Measurements from ENCODE around the gene AUH. TPM values are rescaled to one million over a fixed set of nuclear protein-coding genes. Genes with fewer than 3 reads are reported as not detected.

The AUH gene
- total and polyA plus RNA-seq, 9 of the 15 experiments (the other 6 are each of a cell fraction or from before 2014, with no cell fraction given) = 3.4 to 29.0 (median 10.1) TPM

DNA sequence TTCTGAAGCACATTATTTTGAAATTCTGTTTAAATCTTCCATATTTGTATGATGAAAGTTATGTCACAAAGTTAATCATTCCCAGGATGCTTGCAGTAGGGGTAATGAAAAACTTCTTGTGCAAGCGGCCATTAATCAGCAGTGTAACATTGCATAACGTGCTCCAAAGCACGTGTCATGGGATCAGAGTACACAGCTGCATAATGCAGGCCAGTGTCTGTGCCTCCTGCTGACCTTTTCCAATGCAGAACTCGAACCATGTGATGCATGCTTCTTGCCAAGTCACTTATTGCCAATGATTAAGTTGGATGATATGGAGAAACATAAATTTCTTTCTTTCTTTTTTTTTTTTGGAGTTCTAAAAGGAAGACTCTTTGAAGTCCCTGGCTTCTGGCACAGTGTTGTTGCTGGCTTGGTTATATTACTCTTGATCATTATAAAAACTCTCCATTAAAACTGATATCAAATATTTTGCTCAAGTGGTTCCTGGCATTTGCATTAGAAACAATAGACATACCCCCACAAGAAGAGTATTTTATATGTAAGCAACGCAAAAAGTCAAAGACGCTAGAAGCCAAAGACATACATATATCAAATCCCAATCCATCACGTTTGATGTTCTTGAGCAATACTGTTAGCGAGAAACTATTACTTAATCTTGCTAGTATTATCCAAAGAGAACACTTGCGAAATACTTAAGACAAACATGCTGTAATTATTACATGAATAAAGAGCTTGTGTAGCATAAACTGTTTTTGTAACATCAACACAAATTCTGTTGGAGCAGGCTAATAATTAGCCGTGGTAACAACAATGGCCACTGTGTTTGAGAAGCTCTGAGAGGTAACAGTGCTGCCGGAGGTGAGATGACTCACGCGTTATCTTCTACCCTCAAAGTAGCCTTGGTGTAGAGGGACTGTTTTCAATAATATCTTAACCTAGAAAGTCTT is 164.2 kb downstream of the AUH start (continued):
- TF ChIP-seq, protein P1, sequence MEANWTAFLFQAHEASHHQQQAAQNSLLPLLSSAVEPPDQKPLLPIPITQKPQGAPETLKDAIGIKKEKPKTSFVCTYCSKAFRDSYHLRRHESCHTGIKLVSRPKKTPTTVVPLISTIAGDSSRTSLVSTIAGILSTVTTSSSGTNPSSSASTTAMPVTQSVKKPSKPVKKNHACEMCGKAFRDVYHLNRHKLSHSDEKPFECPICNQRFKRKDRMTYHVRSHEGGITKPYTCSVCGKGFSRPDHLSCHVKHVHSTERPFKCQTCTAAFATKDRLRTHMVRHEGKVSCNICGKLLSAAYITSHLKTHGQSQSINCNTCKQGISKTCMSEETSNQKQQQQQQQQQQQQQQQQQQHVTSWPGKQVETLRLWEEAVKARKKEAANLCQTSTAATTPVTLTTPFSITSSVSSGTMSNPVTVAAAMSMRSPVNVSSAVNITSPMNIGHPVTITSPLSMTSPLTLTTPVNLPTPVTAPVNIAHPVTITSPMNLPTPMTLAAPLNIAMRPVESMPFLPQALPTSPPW (CRISPR knock-in tag; IDR thresholded peaks at IDR 0.05) = peak; percentile 35; the same call in 1 of the 2 replicates
- TF ChIP-seq KAT8 (IDR thresholded peaks at IDR 0.05; ENCODE audit: low read depth) (no peak), BHLHE40 (IDR thresholded peaks at IDR 0.05; ENCODE audit: low read length) (peak; percentile 97), BRD4 (IDR thresholded peaks at IDR 0.05) (no peak), SRSF7 (optimal IDR thresholded peaks at IDR 0.05; ENCODE audit: low read depth, low read length) (no peak), ZNF184 (CRISPR knock-in tag; IDR thresholded peaks at IDR 0.05) (no peak)
- TF ChIP-seq, protein P2, sequence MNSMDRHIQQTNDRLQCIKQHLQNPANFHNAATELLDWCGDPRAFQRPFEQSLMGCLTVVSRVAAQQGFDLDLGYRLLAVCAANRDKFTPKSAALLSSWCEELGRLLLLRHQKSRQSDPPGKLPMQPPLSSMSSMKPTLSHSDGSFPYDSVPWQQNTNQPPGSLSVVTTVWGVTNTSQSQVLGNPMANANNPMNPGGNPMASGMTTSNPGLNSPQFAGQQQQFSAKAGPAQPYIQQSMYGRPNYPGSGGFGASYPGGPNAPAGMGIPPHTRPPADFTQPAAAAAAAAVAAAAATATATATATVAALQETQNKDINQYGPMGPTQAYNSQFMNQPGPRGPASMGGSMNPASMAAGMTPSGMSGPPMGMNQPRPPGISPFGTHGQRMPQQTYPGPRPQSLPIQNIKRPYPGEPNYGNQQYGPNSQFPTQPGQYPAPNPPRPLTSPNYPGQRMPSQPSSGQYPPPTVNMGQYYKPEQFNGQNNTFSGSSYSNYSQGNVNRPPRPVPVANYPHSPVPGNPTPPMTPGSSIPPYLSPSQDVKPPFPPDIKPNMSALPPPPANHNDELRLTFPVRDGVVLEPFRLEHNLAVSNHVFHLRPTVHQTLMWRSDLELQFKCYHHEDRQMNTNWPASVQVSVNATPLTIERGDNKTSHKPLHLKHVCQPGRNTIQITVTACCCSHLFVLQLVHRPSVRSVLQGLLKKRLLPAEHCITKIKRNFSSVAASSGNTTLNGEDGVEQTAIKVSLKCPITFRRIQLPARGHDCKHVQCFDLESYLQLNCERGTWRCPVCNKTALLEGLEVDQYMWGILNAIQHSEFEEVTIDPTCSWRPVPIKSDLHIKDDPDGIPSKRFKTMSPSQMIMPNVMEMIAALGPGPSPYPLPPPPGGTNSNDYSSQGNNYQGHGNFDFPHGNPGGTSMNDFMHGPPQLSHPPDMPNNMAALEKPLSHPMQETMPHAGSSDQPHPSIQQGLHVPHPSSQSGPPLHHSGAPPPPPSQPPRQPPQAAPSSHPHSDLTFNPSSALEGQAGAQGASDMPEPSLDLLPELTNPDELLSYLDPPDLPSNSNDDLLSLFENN (IDR thresholded peaks at IDR 0.05; ENCODE audit: low read depth in 2 of 2, low read length in 2 of 2) = no peak
- TF ChIP-seq, protein P3, sequence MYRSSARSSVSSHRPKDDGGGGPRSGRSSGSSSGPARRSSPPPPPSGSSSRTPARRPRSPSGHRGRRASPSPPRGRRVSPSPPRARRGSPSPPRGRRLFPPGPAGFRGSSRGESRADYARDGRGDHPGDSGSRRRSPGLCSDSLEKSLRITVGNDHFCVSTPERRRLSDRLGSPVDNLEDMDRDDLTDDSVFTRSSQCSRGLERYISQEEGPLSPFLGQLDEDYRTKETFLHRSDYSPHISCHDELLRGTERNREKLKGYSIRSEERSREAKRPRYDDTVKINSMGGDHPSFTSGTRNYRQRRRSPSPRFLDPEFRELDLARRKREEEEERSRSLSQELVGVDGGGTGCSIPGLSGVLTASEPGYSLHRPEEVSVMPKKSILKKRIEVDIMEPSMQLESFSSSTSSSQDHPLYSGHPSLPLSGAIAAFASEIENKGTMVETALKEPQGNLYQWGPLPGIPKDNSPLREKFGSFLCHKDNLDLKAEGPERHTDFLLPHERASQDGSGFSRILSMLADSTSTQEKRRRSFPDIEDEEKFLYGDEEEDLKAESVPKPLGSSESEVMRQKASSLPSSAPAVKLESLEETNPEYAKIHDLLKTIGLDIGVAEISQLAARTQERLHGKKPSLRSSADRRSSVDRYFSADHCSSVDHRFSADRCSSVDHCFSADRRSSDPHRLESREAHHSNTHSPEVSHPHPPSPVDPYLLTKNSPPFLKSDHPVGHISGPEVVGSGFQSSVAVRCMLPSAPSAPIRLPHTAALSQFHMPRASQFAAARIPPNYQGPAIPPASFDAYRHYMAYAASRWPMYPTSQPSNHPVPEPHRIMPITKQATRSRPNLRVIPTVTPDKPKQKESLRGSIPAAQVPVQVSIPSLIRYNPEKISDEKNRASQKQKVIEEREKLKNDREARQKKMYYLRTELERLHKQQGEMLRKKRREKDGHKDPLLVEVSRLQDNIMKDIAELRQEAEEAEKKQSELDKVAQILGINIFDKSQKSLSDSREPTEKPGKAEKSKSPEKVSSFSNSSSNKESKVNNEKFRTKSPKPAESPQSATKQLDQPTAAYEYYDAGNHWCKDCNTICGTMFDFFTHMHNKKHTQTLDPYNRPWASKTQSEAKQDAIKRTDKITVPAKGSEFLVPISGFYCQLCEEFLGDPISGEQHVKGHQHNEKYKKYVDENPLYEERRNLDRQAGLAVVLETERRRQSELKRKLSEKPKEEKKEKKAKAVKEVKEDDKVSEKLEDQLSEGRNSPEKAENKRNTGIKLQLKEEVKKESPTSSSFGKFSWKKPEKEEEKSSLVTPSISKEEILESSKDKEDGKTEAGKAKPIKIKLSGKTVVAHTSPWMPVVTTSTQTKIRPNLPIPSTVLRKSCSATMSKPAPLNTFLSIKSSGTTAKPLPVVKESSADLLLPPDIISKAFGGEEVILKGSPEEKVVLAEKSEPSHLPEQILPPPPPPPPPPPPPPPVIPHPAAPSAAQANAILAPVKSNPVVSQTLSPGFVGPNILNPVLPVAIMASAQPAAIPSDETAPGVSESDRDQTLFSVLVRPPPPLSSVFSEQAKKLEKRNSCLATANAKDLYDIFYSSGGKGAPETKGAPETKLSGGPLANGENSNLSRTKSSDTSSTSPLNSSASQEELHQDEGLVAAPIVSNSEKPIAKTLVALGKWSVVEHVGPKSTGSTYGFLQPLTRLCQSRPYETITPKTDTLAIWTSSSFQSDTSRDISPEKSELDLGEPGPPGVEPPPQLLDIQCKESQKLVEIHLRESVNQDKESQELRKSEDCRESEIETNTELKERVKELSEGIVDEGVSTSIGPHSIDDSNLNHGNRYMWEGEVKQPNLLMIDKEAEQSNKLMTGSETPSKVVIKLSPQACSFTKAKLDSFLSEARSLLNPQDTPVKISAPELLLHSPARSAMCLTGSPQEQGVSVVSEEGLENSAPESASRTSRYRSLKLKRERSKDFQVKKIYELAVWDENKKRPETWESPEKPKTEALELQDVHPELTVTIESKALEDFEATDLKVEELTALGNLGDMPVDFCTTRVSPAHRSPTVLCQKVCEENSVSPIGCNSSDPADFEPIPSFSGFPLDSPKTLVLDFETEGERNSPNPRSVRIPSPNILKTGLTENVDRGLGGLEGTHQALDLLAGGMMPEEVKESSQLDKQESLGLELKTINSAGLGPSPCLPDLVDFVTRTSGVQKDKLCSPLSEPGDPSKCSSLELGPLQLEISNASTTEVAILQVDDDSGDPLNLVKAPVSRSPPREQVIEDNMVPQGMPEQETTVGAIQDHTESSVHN (IDR thresholded peaks at IDR 0.05; ENCODE audit: borderline replicate concordance in 1 of 2, low read depth in 1 of 2) = peak in 1 of 2 experiments; percentile 87; a peak in 2 of 4 replicates
- TF ChIP-seq, protein P4, sequence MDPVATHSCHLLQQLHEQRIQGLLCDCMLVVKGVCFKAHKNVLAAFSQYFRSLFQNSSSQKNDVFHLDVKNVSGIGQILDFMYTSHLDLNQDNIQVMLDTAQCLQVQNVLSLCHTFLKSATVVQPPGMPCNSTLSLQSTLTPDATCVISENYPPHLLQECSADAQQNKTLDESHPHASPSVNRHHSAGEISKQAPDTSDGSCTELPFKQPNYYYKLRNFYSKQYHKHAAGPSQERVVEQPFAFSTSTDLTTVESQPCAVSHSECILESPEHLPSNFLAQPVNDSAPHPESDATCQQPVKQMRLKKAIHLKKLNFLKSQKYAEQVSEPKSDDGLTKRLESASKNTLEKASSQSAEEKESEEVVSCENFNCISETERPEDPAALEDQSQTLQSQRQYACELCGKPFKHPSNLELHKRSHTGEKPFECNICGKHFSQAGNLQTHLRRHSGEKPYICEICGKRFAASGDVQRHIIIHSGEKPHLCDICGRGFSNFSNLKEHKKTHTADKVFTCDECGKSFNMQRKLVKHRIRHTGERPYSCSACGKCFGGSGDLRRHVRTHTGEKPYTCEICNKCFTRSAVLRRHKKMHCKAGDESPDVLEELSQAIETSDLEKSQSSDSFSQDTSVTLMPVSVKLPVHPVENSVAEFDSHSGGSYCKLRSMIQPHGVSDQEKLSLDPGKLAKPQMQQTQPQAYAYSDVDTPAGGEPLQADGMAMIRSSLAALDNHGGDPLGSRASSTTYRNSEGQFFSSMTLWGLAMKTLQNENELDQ (CRISPR knock-in tag; IDR thresholded peaks at IDR 0.05; ENCODE audit: borderline replicate concordance) = no peak

All from K562 (cell line).